Activated T-cell treated with anti-CD3 and anti-CD28 coated beads, Interleukin-2, amount 50 U/mL, for 24 hours (primary cell): ENCODE results near the gene DAP.
"Not testable (repeated sequence)": the region's sequence is repeated elsewhere in the genome, so short reads cannot be mapped to it uniquely, and the experiment has no call there.

Experiments used
- DNase-seq: peaks from one replicate; pipeline ENCODE4 v3.0.0-alpha.2; 2020
- H3K27ac Mint-ChIP-seq: 2 replicates; pipeline ENCODE4 v1.8.0; 2020; ENCODE audit warnings: mild to moderate bottlenecking, mixed read lengths
- H3K27me3 Mint-ChIP-seq: 2 replicates; pipeline ENCODE4 v1.8.0; 2020; ENCODE audit warnings: mixed read lengths
- H3K36me3 Mint-ChIP-seq: 2 replicates; pipeline ENCODE4 v1.8.0; 2020; ENCODE audit warnings: low read depth, mixed read lengths
- H3K4me1 Mint-ChIP-seq: 2 replicates; pipeline ENCODE4 v1.8.0; 2020; ENCODE audit warnings: low read depth, mixed read lengths
- H3K4me3 Mint-ChIP-seq: 2 replicates; pipeline ENCODE4 v1.8.0; 2020; ENCODE audit warnings: mild to moderate bottlenecking, moderate library complexity, mixed read lengths
- H3K9me3 Mint-ChIP-seq: 2 replicates; pipeline ENCODE4 v1.8.0; 2020; ENCODE audit warnings: mixed read lengths

Gene DAP

DNA sequence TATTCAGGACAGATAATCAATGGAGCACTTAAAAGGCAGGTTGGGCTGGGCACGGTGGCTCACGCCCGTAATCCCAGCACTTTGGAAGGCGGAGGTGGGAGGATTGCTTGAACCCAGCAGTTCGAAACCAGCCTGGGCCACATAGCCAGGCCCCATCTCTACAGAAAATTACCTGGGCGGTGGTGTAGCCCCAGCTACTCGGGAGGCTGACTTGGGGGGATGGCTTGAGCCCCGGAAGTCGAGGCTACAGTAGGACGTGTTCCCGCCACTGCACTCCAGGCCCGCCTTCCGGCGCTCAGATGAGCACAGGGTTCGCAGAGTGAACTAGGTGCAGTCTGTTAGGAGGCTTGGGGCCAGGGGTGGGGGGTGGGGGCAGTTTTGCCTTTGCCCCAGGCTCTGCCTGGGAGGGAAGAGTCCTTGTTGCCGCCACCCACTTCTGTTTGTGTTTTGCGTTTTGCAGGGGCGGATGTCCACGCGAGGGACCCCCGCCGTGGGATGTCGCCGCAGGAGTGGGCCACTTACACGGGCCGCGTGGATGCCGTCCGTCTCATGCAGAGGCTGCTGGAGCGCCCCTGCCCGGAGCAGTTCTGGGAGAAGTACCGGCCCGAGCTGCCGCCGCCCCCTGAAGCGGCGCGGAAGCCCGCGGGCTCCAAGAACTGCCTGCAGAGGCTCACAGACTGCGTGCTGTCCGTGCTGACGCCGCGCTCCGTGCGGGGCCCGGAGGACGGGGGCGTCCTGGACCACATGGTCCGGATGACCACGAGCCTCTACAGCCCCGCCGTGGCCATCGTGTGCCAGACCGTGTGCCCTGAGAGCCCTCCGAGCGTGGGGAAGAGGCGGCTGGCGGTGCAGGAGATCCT lies 112.0 kb downstream of the DAP start:
- peak; percentile 14 for DNase-seq
- no peaks in the 10 kb centered on the region for H3K9me3 Mint-ChIP-seq
- no peak overlapping the region for H3K4me3 Mint-ChIP-seq
- H3K4me1 Mint-ChIP-seq: peaks cover 15% of the 10 kb centered on the region
- H3K36me3 Mint-ChIP-seq: no peaks in the 10 kb centered on the region
- no peaks in the 10 kb centered on the region for H3K27me3 Mint-ChIP-seq
- H3K27ac Mint-ChIP-seq: no peak overlapping the region

DNA sequence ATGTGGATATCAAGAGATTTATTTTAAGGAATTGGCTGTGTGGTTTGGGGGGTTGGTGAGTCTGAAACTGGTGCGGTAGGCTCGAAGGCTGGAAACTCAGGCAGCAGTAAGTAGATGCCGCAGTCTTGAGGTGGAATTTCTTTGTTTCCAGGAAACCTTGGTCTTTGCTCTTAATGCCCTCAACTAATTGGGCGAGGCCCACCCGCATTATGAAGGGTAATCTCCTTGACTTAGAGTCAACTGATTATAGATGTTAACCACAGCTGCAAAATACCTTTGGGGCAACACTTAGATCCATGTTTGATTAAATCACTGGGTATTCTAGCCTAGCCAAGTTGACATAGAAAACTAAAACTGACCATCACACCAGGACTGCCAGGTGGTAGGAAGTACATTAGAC lies 113.4 kb downstream of the DAP start:
- H3K9me3 Mint-ChIP-seq: no peaks in the 10 kb centered on the region
- peaks cover 15% of the 10 kb centered on the region for H3K4me1 Mint-ChIP-seq
- DNase-seq: no peak
- no peak overlapping the region for H3K27ac Mint-ChIP-seq
- H3K27me3 Mint-ChIP-seq: no peaks in the 10 kb centered on the region
- no peak overlapping the region for H3K4me3 Mint-ChIP-seq
- H3K36me3 Mint-ChIP-seq: no peaks in the 10 kb centered on the region

DNA sequence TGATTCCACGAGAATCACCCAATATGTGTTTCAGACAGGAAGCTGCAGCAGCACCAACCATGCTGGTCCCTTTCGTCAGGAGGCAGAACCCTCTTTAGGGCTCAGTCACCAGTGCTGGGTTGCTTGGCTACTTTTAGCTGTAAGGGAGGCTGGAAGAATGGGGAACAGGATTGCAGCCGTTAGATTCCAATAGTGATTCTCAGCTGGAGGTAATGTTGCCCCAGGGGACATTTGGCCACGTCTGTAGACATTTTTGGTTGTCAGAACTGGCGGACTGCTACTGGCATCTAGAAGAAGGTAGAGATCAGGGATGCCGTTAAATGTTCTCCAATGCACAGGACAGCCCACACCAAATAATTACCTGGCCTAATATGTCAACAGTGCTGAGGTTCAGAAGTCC lies 115.4 kb downstream of the DAP start:
- Mint-ChIP-seq H3K4me1 (peaks cover 15% of the 10 kb centered on the region), H3K36me3 (no peaks in the 10 kb centered on the region), H3K9me3 (no peaks in the 10 kb centered on the region), H3K27me3 (no peaks in the 10 kb centered on the region), H3K27ac (peak overlapping the region; percentile 11), H3K4me3 (no peak overlapping the region)
- DNase-seq: no peak

DNA sequence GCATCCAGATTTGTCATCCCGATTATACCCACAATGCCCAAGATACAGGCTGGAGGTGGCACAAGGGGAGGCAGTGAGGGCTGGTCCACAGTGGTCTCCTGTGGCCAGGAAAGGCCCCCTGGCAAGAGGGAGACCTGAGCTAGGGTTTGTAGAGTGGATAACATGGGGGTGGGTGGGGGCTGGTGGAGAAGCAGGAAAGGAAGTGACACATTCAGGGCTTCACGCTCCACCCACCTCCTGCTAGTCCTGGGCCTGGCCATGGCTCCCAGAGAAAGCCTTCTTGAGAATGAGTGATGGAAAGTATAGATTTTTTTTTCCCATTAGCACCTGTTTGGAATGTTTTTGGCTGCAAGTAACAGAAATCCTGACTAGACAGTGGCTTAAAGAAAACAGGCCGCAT lies 115.9 kb downstream of the DAP start:
- H3K4me1 Mint-ChIP-seq: peaks cover 15% of the 10 kb centered on the region
- peak; percentile 20 for DNase-seq
- no peaks in the 10 kb centered on the region for H3K36me3 Mint-ChIP-seq
- no peaks in the 10 kb centered on the region for H3K27me3 Mint-ChIP-seq
- no peak overlapping the region for H3K27ac Mint-ChIP-seq
- H3K9me3 Mint-ChIP-seq: no peaks in the 10 kb centered on the region
- no peak overlapping the region for H3K4me3 Mint-ChIP-seq

DNA sequence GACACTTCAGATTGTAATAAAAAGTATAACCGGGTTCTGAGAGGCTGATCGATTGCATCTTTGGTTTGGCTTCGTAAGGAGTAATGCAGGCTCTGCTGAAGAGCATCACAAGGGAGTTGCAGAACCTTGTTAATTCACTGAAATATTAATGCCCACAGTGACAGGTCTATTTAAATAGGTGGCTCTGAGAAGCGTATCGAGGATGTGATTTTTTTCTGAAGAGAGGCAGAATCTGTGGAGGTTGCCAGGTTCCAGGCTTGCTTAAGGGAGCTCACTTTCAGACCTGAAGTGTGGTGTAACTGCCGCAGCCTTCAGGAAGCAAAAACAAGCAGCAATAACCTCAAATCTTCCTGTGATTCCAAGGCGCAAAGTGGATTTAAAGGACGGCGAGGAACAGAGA lies 116.8 kb downstream of the DAP start:
- Mint-ChIP-seq H3K4me3 (no peak overlapping the region), H3K9me3 (no peaks in the 10 kb centered on the region), H3K4me1 (peaks cover 15% of the 10 kb centered on the region), H3K27ac (no peak overlapping the region), H3K36me3 (no peaks in the 10 kb centered on the region), H3K27me3 (no peaks in the 10 kb centered on the region)
- DNase-seq: no peak

DNA sequence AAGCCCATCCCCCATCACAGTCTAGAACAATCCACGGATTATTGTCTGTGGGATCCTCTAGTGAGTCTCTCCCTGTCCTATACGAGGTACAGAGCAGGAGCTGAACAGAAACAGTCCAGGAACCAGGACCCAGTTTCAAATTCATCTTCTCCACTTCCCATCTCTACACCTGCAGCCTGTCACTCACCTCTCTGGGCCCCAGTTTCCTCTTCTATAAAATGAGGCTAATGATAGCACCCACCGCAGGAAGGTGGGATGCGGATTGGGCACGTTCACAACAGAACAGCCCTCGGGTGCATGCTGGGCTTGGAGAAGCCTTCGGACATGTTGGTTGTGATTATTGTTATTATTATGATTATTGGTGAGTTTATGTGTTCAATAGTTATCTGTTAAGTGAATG lies 118.7 kb downstream of the DAP start:
- no peak overlapping the region for H3K27ac Mint-ChIP-seq
- H3K9me3 Mint-ChIP-seq: no peaks in the 10 kb centered on the region
- H3K27me3 Mint-ChIP-seq: no peaks in the 10 kb centered on the region
- H3K36me3 Mint-ChIP-seq: no peaks in the 10 kb centered on the region
- DNase-seq: peak; percentile 12
- H3K4me1 Mint-ChIP-seq: peaks cover 15% of the 10 kb centered on the region
- no peak overlapping the region for H3K4me3 Mint-ChIP-seq

DNA sequence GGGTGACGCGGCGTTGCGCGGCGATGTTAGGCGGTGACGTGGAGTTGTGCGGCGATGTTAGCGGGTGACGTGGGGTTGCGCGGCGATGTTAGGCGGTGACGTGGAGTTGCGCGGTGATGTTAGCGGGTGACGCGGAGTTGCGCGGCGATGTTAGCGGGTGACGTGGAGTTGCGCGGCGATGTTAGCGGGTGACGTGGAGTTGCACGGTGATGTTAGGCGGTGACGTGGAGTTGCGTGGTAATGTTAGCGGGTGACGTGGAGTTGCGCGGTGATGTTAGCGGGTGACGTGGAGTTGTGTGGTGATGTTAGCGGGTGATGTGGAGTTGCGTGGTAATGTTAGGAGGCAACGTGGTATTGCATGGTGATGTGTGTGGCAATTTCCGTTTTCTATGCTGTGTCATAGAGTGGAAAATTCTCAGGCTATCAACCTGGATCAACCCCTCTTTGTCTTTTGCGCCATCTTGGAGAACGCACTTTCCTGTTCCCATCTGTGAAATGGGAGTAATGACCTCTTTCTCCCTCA lies 121.1 kb downstream of the DAP start:
- H3K4me1 Mint-ChIP-seq: peaks cover 28% of the 10 kb centered on the region
- H3K27ac Mint-ChIP-seq: no peak overlapping the region

DNA sequence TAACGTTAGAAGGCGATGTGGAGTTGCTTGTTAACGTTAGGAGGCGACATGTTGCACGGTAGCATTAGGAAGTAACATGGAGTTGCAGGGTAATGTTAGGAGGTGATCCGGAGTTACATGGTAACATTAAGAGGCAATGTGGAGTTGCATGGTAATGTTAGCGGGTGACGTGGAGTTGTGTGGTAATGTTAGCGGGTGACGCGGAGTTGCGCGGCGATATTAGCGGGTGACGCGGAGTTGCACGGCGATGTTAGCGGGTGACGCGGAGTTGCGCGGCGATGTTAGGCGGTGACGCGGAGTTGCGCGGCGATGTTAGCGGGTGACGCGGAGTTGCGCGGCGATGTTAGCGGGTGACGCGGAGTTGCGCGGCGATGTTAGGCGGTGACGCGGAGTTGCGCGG lies 122.3 kb downstream of the DAP start:
- H3K9me3 Mint-ChIP-seq, H3K27ac Mint-ChIP-seq, DNase-seq, H3K36me3 Mint-ChIP-seq, H3K27me3 Mint-ChIP-seq, H3K4me3 Mint-ChIP-seq: not testable (repeated sequence)
- peaks cover 29% of the 10 kb centered on the region for H3K4me1 Mint-ChIP-seq

More for the DNA sequence above, 121.1 kb downstream of the DAP start:
- H3K36me3 Mint-ChIP-seq: no peaks in the 10 kb centered on the region
- no peaks in the 10 kb centered on the region for H3K9me3 Mint-ChIP-seq
- no peaks in the 10 kb centered on the region for H3K27me3 Mint-ChIP-seq
- no peak for DNase-seq
- H3K4me3 Mint-ChIP-seq: no peak overlapping the region

DNA sequence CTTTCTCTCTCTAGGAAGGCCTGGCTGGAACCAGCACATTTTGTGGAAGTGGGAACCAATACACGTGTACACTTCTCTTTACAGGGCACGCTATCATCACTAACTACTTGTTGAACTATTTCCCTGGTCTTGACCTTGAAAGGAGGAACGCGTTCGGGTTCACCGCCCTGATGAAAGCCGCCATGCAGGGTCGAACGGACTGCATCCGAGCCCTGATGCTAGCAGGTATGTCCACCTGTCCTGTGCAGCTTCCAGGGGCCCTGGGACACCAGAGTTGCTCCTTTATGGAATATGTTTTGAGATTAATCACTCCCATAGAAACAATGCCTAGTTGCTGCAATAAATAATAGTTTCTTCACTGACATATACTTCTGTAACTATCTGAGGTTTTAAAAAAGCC lies 123.1 kb downstream of the DAP start:
- Mint-ChIP-seq H3K36me3 (no peaks in the 10 kb centered on the region), H3K4me1 (peaks cover 35% of the 10 kb centered on the region), H3K27me3 (no peaks in the 10 kb centered on the region), H3K27ac (no peak overlapping the region), H3K4me3 (no peak overlapping the region), H3K9me3 (no peaks in the 10 kb centered on the region)
- DNase-seq: no peak

DNA sequence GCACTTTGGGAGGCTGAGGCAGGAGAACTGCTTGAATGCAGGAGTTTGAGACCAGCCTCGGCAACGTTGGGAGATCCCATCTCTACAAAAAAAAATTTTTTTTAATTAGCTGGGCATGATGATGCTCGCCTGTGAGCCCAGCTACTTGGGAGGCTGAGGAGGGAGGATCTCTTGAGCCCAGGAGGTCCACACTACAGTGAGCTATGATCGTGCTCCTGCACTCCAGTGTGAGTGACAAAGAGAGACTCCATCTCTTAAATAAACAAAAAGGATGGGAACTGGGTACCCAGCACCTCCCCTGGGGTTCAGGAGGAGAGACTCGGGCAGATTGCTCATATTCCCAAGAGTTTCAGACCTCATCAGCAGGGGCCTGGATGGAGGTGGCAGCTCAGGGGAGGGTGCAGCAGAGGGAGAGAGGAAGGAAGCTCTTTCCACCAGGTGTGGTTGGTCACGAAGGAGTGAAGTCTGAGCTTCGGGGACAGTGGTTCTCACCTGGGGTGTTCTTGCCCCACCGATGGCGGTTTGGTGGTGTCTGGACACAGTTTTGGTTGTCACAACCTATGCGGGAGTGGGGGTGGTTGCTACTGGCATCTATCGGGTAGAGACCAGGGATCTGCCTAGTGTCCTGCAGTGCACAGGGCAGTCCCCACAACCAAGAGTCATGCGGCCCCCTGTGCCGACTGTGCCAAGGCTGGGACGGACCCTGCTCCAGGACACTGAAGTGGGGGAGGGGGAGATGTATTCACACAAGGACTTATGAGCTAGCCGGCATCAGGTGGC lies 124.5 kb downstream of the DAP start:
- Mint-ChIP-seq H3K9me3 (no peaks in the 10 kb centered on the region), H3K36me3 (no peaks in the 10 kb centered on the region), H3K27ac (peak overlapping the region; percentile 96), H3K4me1 (peaks cover 45% of the 10 kb centered on the region), H3K27me3 (no peaks in the 10 kb centered on the region), H3K4me3 (peak overlapping the region; percentile 62)
- DNase-seq: no peak

DNA sequence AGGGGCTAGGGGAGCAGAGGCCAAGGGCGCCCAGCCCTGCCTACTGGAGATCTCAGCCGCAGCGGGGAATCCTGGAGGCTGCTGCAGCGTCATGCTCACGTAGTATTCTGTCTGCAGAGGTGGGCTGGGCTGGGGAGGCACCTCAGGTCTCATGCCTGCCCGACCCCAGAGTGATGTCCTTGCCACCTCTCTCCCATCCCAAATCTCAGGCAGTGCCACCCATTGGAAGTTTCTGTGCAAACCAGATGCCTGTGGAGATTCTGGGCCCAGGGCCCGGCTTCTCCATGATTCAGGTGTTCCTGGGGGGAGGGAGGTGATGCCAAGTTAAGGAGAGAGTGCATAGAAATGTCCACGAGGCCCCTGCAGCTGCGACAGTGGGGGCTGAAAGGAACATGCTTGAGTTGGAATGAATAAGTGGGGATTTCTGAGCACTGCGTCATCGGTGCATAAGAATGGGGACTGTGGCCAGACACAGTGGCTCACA lies 125.1 kb downstream of the DAP start:
- no peak for DNase-seq
- Mint-ChIP-seq H3K4me3 (peak overlapping the region; percentile 62), H3K36me3 (no peaks in the 10 kb centered on the region), H3K4me1 (peaks cover 52% of the 10 kb centered on the region), H3K27ac (peak overlapping the region; percentile 96), H3K9me3 (no peaks in the 10 kb centered on the region), H3K27me3 (no peaks in the 10 kb centered on the region)

DNA sequence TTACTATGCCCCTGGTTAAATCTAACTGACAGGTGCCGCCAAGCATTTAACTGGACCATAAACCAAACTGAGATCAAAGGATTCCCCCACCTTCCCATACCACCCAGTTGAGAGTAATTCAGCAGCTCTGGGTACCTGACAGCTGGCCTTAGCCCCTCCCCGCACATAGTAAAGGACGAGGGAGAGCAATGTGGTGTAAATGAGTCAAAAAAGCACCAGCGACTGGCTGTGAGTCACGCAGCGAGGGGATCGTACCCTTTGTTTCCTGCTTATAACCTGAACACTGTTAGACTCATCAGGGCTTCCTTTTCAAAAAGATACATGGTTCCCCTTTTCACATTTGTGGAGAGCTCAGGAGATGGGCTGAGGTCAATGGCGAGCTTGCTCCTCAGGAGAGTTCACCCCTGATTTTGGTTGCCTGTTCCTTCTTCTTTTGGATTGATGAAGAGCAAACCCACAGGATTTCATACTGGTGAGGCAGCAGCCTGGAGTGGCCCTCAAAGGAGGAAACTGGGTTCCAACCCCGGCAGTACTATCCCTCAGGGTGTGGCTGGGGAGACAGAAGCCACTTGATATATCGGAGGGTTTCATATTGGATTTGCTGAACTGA lies 125.7 kb downstream of the DAP start:
- peak; percentile 76 for DNase-seq
- H3K27me3 Mint-ChIP-seq: peaks cover under 1% of the 10 kb centered on the region
- H3K36me3 Mint-ChIP-seq: no peaks in the 10 kb centered on the region
- H3K4me3 Mint-ChIP-seq: peak overlapping the region; percentile 62
- peak overlapping the region; percentile 96 for H3K27ac Mint-ChIP-seq
- H3K9me3 Mint-ChIP-seq: no peaks in the 10 kb centered on the region
- H3K4me1 Mint-ChIP-seq: peaks cover 54% of the 10 kb centered on the region

DNA sequence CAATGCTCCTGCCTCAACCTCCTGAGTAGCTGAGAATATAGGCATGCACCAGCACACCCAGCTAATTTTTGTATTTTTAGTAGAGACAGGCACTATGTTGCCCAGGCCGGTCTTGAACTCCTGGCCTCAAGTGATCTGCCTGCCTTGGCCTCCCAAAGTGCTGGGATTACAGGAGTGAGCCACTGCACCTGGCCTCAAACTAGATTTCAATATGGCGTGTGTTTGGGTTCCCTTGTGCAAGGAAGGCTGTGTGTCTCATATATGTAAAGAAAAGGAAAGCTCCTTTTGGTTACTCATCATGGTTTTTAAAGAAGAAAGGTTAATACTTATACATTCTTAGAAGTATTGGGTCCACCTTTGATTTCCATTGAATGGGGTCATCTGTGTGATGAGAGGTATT lies 126.5 kb downstream of the DAP start:
- H3K36me3 Mint-ChIP-seq: no peaks in the 10 kb centered on the region
- no peaks in the 10 kb centered on the region for H3K9me3 Mint-ChIP-seq
- H3K27me3 Mint-ChIP-seq: peaks cover 9% of the 10 kb centered on the region
- H3K4me1 Mint-ChIP-seq: peaks cover 57% of the 10 kb centered on the region
- DNase-seq: peak; percentile 24
- no peak overlapping the region for H3K27ac Mint-ChIP-seq
- no peak overlapping the region for H3K4me3 Mint-ChIP-seq

DNA sequence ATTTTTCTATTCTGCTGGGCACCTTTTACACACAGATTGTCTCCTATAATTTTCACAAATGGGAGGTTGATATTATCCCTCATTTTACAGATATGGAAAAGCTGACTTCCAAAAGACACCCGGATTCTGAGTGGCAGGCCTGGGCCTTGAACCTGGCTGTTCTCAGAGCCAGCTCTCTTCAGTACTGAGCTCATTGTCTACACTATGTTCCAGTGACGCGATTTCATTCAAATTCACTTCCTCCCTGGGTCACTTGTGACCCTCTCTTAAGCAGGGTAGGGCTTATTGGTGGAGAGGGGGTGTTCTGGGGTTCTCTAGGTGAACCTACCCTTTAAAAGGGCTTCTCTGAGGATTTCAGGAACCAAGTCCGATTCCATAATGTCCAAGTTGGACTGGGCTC lies 127.0 kb downstream of the DAP start:
- Mint-ChIP-seq H3K4me1 (peaks cover 57% of the 10 kb centered on the region), H3K27ac (peak overlapping the region; percentile 58), H3K36me3 (no peaks in the 10 kb centered on the region), H3K27me3 (peaks cover 14% of the 10 kb centered on the region), H3K9me3 (no peaks in the 10 kb centered on the region), H3K4me3 (no peak overlapping the region)
- DNase-seq: no peak
